Gastroesophageal sphincter (tissue), 4 donors: Measurements from ENCODE around the gene NBL1. TPM values are rescaled to one million over a fixed set of nuclear protein-coding genes. Genes with fewer than 3 reads are reported as not detected.

Source experiments
- ATAC-seq: fragments of 150-250 bp; one replicate; pipeline ENCODE4 v1.9.1; 2016; ENCODE audit warnings: mild to moderate bottlenecking, moderate library complexity
- H3K27ac ChIP-seq, 4 donors: fragments of 200-600 bp; sonication (generic) in 3 of 4; 1 replicate in 3 of 4; 2 replicates in 1 of 4; pipeline ENCODE4 v1.5.1; 2016 to 2019
- H3K27me3 ChIP-seq: fragments of 200-600 bp; sonication (generic); one replicate; pipeline ENCODE4 v1.5.1; 2019
- H3K36me3 ChIP-seq, 2 donors: fragments of 200-600 bp; sonication (generic); one replicate each; pipeline ENCODE4 v1.5.1; 2019; ENCODE audit warnings: control low read depth in 1 of 2
- H3K4me1 ChIP-seq, 3 donors: fragments of 200-600 bp; sonication (generic); 1 replicate in 2 of 3; 2 replicates in 1 of 3; pipeline ENCODE4 v1.5.1; 2016 to 2019; ENCODE audit warnings: control low read depth in 2 of 3
- H3K4me3 ChIP-seq, 2 donors: fragments of 200-600 bp; sonication (generic); one replicate each; pipeline ENCODE4 v1.5.1; 2019; ENCODE audit warnings: mild to moderate bottlenecking in 1 of 2, moderate library complexity in 1 of 2
- H3K9me3 ChIP-seq, 3 donors: fragments of 200-600 bp; sonication (generic); one replicate each; pipeline ENCODE4 v1.5.1; 2017 to 2019; ENCODE audit warnings: control low read depth in 2 of 3
- EP300 ChIP-seq: sonication (generic); formaldehyde crosslinking; IDR thresholded peaks from one replicate; pipeline ENCODE4 v1.6.1; 2017; ENCODE audit warnings: antibody characterized with exemption, mild to moderate bottlenecking
- POLR2A ChIP-seq, 2 donors: fragments of 450-650 bp; IDR thresholded peaks; one replicate each; pipeline ENCODE4 v1.6.1; 2017; ENCODE audit warnings: antibody characterized with exemption in 2 of 2, mild to moderate bottlenecking in 2 of 2, moderate library complexity in 1 of 2
- POLR2AphosphoS5 ChIP-seq: sonication (generic); formaldehyde crosslinking; IDR thresholded peaks from one replicate; pipeline ENCODE4 v1.6.1; 2017; ENCODE audit warnings: antibody characterized with exemption
- WGBS, 2 donors: methylation state at CpG; one replicate each; pipeline ENCODE4 v1.1.5; 2018; ENCODE audit warnings: low coverage in 1 of 2; 5-methylcytosine and 5-hydroxymethylcytosine counted together
- total RNA-seq, 4 donors: library from RNA; depleted of rRNA; stranded (reverse); fragments of >200 nt; gene quantifications; one replicate each; pipeline ENCODE4 v1.1.0, GENCODE V29; 2016
- TF ChIP-seq, protein P1 (sequence below), 4 experiments: fragments of 200-600 bp in 2 of 4; fragments of 450-650 bp in 2 of 4; sonication (generic) in 1 of 4; IDR thresholded peaks; one replicate each; pipeline ENCODE4 v1.5.1; 2017 to 2019; ENCODE audit warnings: antibody characterized with exemption in 4 of 4, mild to moderate bottlenecking in 2 of 4, moderate library complexity in 2 of 4

The NBL1 gene
- total RNA-seq, 4 donors from 2014 or later = 203 to 343 (median 301) TPM

DNA sequence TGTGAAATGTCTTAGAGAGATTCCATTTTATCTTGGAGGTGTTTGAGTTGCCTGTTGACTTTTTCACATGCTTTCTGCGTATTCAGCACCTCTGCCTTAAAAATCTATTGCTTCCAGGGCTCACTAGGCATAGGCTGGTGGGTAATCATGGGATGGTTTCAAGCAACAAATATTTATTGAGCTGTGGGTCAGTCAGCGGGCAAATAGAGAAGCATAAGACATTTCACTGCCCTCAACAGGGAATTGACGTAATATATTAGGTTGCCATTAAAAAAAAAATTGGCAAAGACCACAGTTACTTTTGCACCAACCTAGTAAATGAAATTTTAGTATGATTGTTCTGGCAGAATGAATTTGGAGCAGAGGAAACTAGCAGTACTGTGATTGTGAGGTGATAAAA lies 44.3 kb upstream of the NBL1 start:
- peaks cover under 1 to 84% (median 24%) of the 10 kb centered on the region in 3 donors for H3K4me1 ChIP-seq

GRCh38 chr1:19602486-19602885 lies 41.6 kb upstream of the NBL1 start:
- Histone ChIP-seq H3K4me3 (no peak overlapping the region), H3K27me3 (no peaks in the 10 kb centered on the region), H3K9me3 (no peaks in the 10 kb centered on the region), H3K36me3 (no peaks in the 10 kb centered on the region), H3K4me1 (peaks cover 17 to 99% (median 20%) of the 10 kb centered on the region in 3 donors), H3K27ac (peak overlapping the region; percentile 22 to 97 (median 84))
- TF ChIP-seq EP300 (peak; percentile 40), POLR2AphosphoS5 (peak; percentile 62), POLR2A (IDR thresholded peaks at IDR 0.05) (no peak)
- TF ChIP-seq, protein P1, sequence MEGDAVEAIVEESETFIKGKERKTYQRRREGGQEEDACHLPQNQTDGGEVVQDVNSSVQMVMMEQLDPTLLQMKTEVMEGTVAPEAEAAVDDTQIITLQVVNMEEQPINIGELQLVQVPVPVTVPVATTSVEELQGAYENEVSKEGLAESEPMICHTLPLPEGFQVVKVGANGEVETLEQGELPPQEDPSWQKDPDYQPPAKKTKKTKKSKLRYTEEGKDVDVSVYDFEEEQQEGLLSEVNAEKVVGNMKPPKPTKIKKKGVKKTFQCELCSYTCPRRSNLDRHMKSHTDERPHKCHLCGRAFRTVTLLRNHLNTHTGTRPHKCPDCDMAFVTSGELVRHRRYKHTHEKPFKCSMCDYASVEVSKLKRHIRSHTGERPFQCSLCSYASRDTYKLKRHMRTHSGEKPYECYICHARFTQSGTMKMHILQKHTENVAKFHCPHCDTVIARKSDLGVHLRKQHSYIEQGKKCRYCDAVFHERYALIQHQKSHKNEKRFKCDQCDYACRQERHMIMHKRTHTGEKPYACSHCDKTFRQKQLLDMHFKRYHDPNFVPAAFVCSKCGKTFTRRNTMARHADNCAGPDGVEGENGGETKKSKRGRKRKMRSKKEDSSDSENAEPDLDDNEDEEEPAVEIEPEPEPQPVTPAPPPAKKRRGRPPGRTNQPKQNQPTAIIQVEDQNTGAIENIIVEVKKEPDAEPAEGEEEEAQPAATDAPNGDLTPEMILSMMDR (IDR thresholded peaks at IDR 0.05) = no peak
- ATAC-seq = no peak
- 32 to 44% methylated on average over 4 of the region's 4 CpGs for WGBS, 2 donors

More for the DNA sequence above, 44.3 kb upstream of the NBL1 start:
- Histone ChIP-seq H3K36me3 (no peaks in the 10 kb centered on the region), H3K4me3 (no peak overlapping the region), H3K27ac (peak overlapping the region in 3 of 4 donors; percentile 22 to 97 (median 97)), H3K27me3 (no peaks in the 10 kb centered on the region), H3K9me3 (no peaks in the 10 kb centered on the region)
- no peak for ATAC-seq
- 59 to 80% methylated on average over 2 to 3 of the region's 3 CpGs for WGBS, 2 donors
- TF ChIP-seq, protein P1 (IDR thresholded peaks at IDR 0.05) = no peak
- TF ChIP-seq POLR2AphosphoS5 = no peak
- TF ChIP-seq EP300 = no peak
- no peak for TF ChIP-seq POLR2A (IDR thresholded peaks at IDR 0.05)

- WGBS, 2 donors = 14% methylated on average over 1 of the region's 1 CpG; no CpG with 5 or more reads in 1 of the 2 donors
These were observed 38.1 kb upstream of the NBL1 start for GRCh38 chr1:19605967-19606366.

DNA sequence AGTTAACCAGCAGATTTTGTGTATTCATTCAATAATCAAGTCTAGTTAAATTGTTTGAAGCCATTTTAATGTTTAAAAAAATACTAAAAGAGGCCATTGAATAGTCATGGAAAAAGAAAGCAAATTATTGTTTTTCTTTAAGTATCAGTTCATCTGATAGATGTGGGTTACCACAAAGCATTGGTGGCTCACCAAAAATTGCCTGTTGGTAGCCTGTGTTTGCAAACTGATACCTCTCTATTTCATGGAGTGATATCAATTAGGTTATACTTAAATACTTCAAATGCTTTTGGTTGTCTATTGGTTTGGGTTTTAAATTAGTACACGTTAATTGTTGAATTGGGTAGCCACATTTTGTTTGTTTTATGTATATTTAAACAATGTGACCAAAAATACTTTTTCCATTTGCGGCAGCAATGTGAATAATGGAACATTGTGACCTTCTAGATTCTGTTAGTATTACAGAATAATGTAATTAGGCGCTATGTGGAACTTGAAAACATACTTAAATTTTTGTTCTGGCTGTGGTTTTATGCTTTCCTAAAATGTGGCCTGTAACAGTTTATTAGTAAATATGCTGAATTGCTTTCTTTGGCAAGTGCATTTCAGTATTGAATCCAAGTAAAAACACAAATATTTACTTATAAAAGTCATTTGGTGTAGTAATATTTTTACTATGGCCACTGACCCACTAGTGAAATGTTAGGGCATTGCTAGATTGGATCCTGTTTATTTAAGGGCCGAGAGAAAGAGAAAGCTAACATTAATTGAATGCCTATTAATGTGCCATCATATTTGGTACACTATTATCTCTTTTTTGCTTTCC lies 37.1 kb upstream of the NBL1 start:
- Histone ChIP-seq H3K9me3 (no peaks in the 10 kb centered on the region), H3K4me1 (peaks cover 18 to 92% (median 27%) of the 10 kb centered on the region in 3 donors), H3K27ac (peak overlapping the region; percentile 65 to 97 (median 73)), H3K36me3 (no peaks in the 10 kb centered on the region), H3K27me3 (no peaks in the 10 kb centered on the region), H3K4me3 (no peak overlapping the region)
- ATAC-seq = no peak
- 17 to 26% methylated on average over 4 of the region's 4 CpGs for WGBS, 2 donors
- no peak for TF ChIP-seq EP300
- TF ChIP-seq POLR2AphosphoS5 = no peak
- TF ChIP-seq POLR2A (IDR thresholded peaks at IDR 0.05) = no peak
- TF ChIP-seq, protein P1 (IDR thresholded peaks at IDR 0.05) = no peak

More at GRCh38 chr1:19605967-19606366, 38.1 kb upstream of the NBL1 start:
- Histone ChIP-seq H3K36me3 (no peaks in the 10 kb centered on the region), H3K27ac (peak overlapping the region in 3 of 4 donors; percentile 25 to 97 (median 72)), H3K4me3 (no peak overlapping the region), H3K9me3 (no peaks in the 10 kb centered on the region), H3K27me3 (no peaks in the 10 kb centered on the region), H3K4me1 (peaks cover 18 to 98% (median 26%) of the 10 kb centered on the region in 3 donors)
- TF ChIP-seq EP300 = no peak
- TF ChIP-seq, protein P1 (IDR thresholded peaks at IDR 0.05) = no peak
- no peak for TF ChIP-seq POLR2A (IDR thresholded peaks at IDR 0.05)
- no peak for TF ChIP-seq POLR2AphosphoS5
- ATAC-seq = no peak
